ENCODE data around the gene FOXE3. TPM values are rescaled to one million over a fixed set of nuclear protein-coding genes. Genes with fewer than 3 reads are reported as not detected.
"Not testable (repeated sequence)": the region's sequence is repeated elsewhere in the genome, so short reads cannot be mapped to it uniquely, and the experiment has no call there.

Gene FOXE3
- total and polyA plus RNA-seq, 2 donors (not counting 3 experiments of a cell fraction or from before 2014, with no cell fraction given), result not detected

DNA sequence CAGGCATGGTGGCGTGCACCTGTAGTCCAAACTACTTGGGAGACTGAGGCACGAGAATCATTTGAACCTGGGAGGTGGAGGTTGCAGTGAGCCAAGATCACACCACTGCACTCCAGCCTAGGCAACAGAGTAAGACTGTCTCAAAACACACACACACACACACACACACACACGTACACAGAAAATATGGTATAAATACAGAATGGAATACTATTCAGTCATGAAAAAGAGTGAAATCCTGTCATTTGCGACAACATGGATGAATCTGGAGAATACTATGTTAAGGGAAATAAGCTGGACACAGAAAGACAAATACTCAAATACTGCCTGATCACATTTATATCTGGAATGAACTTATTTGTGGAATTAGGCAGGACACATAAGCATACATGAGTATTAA lies 40.2 kb downstream of the FOXE3 start:
- H4K20me1 ChIP-seq (replicated peaks; ENCODE audit: control insufficient read depth, extremely low read depth, insufficient read depth, low read length), result no peaks in the 10 kb centered on the region
- H2AFZ ChIP-seq (ENCODE audit: low read depth, low read length), result no peak overlapping the region
- BruUV-seq (replicated peaks), result no TSS peak
- DNase-seq (ENCODE audit: low read depth, low spot score), result no peak
- no peaks in the 10 kb centered on the region for H3K79me2 ChIP-seq (ENCODE audit: control insufficient read depth, insufficient read depth, low read length)
- peaks cover 17 to 26% of the 10 kb centered on the region in 2 experiments for H3K27me3 ChIP-seq (ENCODE audit: control insufficient read depth in 2 of 2, insufficient read depth in 2 of 2, low read length in 2 of 2)
- H3K4me1 ChIP-seq (ENCODE audit: control insufficient read depth, extremely low read depth, insufficient read depth, low read length), result no peaks in the 10 kb centered on the region
- no peaks in the 10 kb centered on the region for H3K9me1 ChIP-seq (replicated peaks; ENCODE audit: control insufficient read depth, extremely low read depth, insufficient read depth, low read length)
- no peak for FAIRE-seq
- dilution Hi-C loops (cut with MboI; ENCODE audit: extremely low pct_ligation_motif_present, low sequenced_read_pairs), result loop anchor here (25.0 kb wide), 1 partner anchor 231 kb away; no protein-coding TSS in a partner anchor
- no peaks in the 10 kb centered on the region for H3K9me3 ChIP-seq (replicated peaks; ENCODE audit: control insufficient read depth, insufficient read depth, low read length)
- H3K4me2 ChIP-seq (ENCODE audit: insufficient read depth, low read length), result no peak overlapping the region
- H3K4me3 ChIP-seq (replicated peaks in 1 of 3; ENCODE audit: insufficient read depth in 1 of 3, low read depth in 1 of 3, low read length in 3 of 3), result no peak overlapping the region
- H3K36me3 ChIP-seq (ENCODE audit: control insufficient read depth in 2 of 2, extremely low read depth in 1 of 2, insufficient read depth in 2 of 2, low read length in 2 of 2), result no peaks in the 10 kb centered on the region
- TF ChIP-seq, protein P1, sequence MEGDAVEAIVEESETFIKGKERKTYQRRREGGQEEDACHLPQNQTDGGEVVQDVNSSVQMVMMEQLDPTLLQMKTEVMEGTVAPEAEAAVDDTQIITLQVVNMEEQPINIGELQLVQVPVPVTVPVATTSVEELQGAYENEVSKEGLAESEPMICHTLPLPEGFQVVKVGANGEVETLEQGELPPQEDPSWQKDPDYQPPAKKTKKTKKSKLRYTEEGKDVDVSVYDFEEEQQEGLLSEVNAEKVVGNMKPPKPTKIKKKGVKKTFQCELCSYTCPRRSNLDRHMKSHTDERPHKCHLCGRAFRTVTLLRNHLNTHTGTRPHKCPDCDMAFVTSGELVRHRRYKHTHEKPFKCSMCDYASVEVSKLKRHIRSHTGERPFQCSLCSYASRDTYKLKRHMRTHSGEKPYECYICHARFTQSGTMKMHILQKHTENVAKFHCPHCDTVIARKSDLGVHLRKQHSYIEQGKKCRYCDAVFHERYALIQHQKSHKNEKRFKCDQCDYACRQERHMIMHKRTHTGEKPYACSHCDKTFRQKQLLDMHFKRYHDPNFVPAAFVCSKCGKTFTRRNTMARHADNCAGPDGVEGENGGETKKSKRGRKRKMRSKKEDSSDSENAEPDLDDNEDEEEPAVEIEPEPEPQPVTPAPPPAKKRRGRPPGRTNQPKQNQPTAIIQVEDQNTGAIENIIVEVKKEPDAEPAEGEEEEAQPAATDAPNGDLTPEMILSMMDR (IDR thresholded peaks at IDR 0.05; ENCODE audit: extremely low read depth in 1 of 2, insufficient read depth in 1 of 2, low read depth in 1 of 2, low read length in 2 of 2), result no peak
- no peak for TF ChIP-seq POLR2A (IDR thresholded peaks at IDR 0.05; ENCODE audit: low read depth, low read length)
- ChIA-PET POLR2A (no interaction called here), CTCF (interaction anchor here (1.2 to 1.4 kb wide), 2 partner anchors 15 to 19 kb away, joined by 3 to 4 read pairs; partner anchors contain the start of gene FOXD2)
- no peak overlapping the region for H3K9ac ChIP-seq (replicated peaks; ENCODE audit: extremely low read depth, insufficient read depth, low read length)
- no peak overlapping the region for H3K27ac ChIP-seq (ENCODE audit: insufficient read depth, low read depth, low read length)
- intact Hi-C loops (cut with micrococcal nuclease), result no loop called here

DNA sequence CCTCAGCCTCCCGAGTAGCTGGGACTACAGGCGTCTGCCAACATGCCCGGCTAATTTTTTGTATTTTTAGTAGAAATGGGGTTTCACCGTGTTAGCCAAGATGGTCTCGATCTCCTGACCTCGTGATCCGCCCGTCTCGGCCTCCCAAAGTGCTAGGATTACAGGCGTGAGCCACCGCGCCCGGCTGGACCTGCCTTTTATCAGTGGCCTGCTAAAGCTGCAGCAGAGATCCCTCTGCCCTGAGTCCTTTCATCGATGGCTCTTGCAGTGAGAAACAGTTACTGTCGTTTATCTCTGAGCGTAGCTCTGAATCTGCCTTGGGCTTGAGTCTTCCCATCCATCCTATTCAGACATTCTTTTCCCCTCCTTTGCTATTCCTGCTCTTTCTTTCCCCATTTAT lies 41.5 kb downstream of the FOXE3 start:
- H3K4me1 ChIP-seq (ENCODE audit: control insufficient read depth, extremely low read depth, insufficient read depth, low read length); BruUV-seq (replicated peaks); H2AFZ ChIP-seq (ENCODE audit: low read depth, low read length); POLR2A ChIA-PET; H3K36me3 ChIP-seq (ENCODE audit: control insufficient read depth in 2 of 2, extremely low read depth in 1 of 2, insufficient read depth in 2 of 2, low read length in 2 of 2); H3K9me1 ChIP-seq (replicated peaks; ENCODE audit: control insufficient read depth, extremely low read depth, insufficient read depth, low read length); H3K9ac ChIP-seq (replicated peaks; ENCODE audit: extremely low read depth, insufficient read depth, low read length); H4K20me1 ChIP-seq (replicated peaks; ENCODE audit: control insufficient read depth, extremely low read depth, insufficient read depth, low read length); H3K4me2 ChIP-seq (ENCODE audit: insufficient read depth, low read length); intact Hi-C loops (cut with micrococcal nuclease); DNase-seq (ENCODE audit: low read depth, low spot score); H3K9me3 ChIP-seq (replicated peaks; ENCODE audit: control insufficient read depth, insufficient read depth, low read length); H3K79me2 ChIP-seq (ENCODE audit: control insufficient read depth, insufficient read depth, low read length); H3K27ac ChIP-seq (ENCODE audit: insufficient read depth, low read depth, low read length); H3K4me3 ChIP-seq (replicated peaks in 1 of 3; ENCODE audit: insufficient read depth in 1 of 3, low read depth in 1 of 3, low read length in 3 of 3); FAIRE-seq: not testable (repeated sequence)
- H3K27me3 ChIP-seq (ENCODE audit: control insufficient read depth in 2 of 2, insufficient read depth in 2 of 2, low read length in 2 of 2), result peaks cover 20 to 21% of the 10 kb centered on the region in 2 experiments
- CTCF ChIA-PET, result interaction anchor here (0.9 to 1.4 kb wide), 3 partner anchors 20 to 269 kb away, joined by 3 to 4 read pairs (median 3); partner anchors contain the start of gene FOXD2
- dilution Hi-C loops (cut with MboI; ENCODE audit: extremely low pct_ligation_motif_present, low sequenced_read_pairs), result loop anchor here (25.0 kb wide), 1 partner anchor 230 kb away; no protein-coding TSS in a partner anchor

All from endothelial cell of umbilical vein (primary cell).